Gastrocnemius medialis (tissue), 4 donors: ENCODE measurements around the gene STOX1.

Experiments
- POLR2A ChIP-seq, 2 donors: fragments of 450-650 bp; IDR thresholded peaks; one replicate each; pipeline ENCODE4 v1.6.1; 2017; ENCODE audit warnings: antibody characterized with exemption in 2 of 2, mild to moderate bottlenecking in 2 of 2, moderate library complexity in 2 of 2
- TF ChIP-seq, protein P1 (sequence below), 5 experiments: fragments of 450-650 bp in 3 of 5; fragments of 200-600 bp in 2 of 5; sonication (generic) in 2 of 5; IDR thresholded peaks in 4 of 5; conservative IDR thresholded peaks in 1 of 5; 1 replicate in 4 of 5; 2 replicates in 1 of 5; pipeline ENCODE4 v1.5.1; 2016 to 2019; ENCODE audit warnings: antibody characterized with exemption in 5 of 5, mild to moderate bottlenecking in 3 of 5, moderate library complexity in 3 of 5

DNA sequence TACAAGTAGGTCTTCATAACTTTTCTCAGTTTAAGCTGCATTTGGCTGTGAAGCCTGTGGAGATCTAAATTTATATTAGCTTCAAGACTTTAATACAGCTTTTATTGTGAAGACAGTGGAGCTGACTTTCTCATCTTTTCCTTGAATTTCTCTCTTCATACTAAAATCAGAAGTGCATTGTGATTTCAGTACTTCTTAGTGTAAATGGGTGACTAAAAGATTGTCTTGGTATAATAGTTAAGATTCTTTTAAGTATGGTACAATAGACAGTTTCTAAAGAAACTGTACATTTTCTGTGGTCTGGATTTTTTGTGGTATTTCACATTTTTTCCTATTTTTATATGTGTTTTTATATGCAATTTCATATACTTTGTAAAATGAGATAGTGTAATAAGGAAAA lies 107.7 kb downstream of the STOX1 start:
- TF ChIP-seq POLR2A (IDR thresholded peaks at IDR 0.05) = no peak
- TF ChIP-seq, protein P1, sequence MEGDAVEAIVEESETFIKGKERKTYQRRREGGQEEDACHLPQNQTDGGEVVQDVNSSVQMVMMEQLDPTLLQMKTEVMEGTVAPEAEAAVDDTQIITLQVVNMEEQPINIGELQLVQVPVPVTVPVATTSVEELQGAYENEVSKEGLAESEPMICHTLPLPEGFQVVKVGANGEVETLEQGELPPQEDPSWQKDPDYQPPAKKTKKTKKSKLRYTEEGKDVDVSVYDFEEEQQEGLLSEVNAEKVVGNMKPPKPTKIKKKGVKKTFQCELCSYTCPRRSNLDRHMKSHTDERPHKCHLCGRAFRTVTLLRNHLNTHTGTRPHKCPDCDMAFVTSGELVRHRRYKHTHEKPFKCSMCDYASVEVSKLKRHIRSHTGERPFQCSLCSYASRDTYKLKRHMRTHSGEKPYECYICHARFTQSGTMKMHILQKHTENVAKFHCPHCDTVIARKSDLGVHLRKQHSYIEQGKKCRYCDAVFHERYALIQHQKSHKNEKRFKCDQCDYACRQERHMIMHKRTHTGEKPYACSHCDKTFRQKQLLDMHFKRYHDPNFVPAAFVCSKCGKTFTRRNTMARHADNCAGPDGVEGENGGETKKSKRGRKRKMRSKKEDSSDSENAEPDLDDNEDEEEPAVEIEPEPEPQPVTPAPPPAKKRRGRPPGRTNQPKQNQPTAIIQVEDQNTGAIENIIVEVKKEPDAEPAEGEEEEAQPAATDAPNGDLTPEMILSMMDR (IDR thresholded peaks at IDR 0.05 in 4 of 5, conservative IDR thresholded peaks at IDR 0.05 in 1 of 5) = no peak
